Keratinocyte (primary cell): ENCODE measurements around the gene KIAA0586. TPM values are rescaled to one million over a fixed set of nuclear protein-coding genes. Genes with fewer than 3 reads are reported as not detected.

Experiments
- DNase-seq: peaks from one replicate; pipeline ENCODE4 v3.0.0-alpha.2; 2011; ENCODE audit warnings: low read depth, missing footprints, low spot score
- FAIRE-seq: peaks from 2 replicates; lab custom pipeline; 2011; peaks lifted over from hg19 to GRCh38; lab: Jason Lieb, UNC
- H2AFZ ChIP-seq: 2 replicates; pipeline ENCODE4 v1.6.0; 2012; ENCODE audit warnings: low read length, control low read depth, inconsistent platforms; ENCODE audit not compliant: control insufficient read depth
- H3K27ac ChIP-seq: 2 replicates; pipeline ENCODE4 v1.5.1; 2011; ENCODE audit warnings: low read length; ENCODE audit not compliant: control insufficient read depth, insufficient read depth
- H3K27me3 ChIP-seq: 3 replicates; pipeline ENCODE4 v1.6.0; 2011; ENCODE audit warnings: low read length; ENCODE audit not compliant: control insufficient read depth, insufficient read depth; ENCODE audit errors: extremely low read depth
- H3K36me3 ChIP-seq, 2 experiments: 2 replicates in 1 of 2; 3 replicates in 1 of 2; pipeline ENCODE4 v1.5.1; 2011; ENCODE audit warnings: low read length in 2 of 2, mild to moderate bottlenecking in 1 of 2; ENCODE audit not compliant: control insufficient read depth in 2 of 2, insufficient read depth in 2 of 2; ENCODE audit errors: extremely low read depth in 1 of 2
- H3K4me1 ChIP-seq: 3 replicates; pipeline ENCODE4 v1.5.1; 2011; ENCODE audit warnings: low read length; ENCODE audit not compliant: control insufficient read depth, insufficient read depth; ENCODE audit errors: extremely low read depth
- H3K4me2 ChIP-seq: 3 replicates; pipeline ENCODE4 v1.6.0; 2011; ENCODE audit warnings: low read depth, low read length; ENCODE audit not compliant: control insufficient read depth, insufficient read depth; ENCODE audit errors: extremely low read depth
- H3K4me3 ChIP-seq, 3 experiments: fragments of 200-600 bp in 1 of 3; sonication (generic) in 1 of 3; 2 replicates in 2 of 3; 3 replicates in 1 of 3; pipeline ENCODE4 v1.5.1; 2011 to 2016; ENCODE audit warnings: low read length in 3 of 3, mild to moderate bottlenecking in 3 of 3, control low read depth in 2 of 3, inconsistent platforms in 1 of 3, low read depth in 1 of 3, mixed read lengths in 1 of 3, mixed run types in 1 of 3, moderate library complexity in 1 of 3; ENCODE audit not compliant: control insufficient read depth in 2 of 3, insufficient read depth in 2 of 3; ENCODE audit errors: extremely low read depth in 1 of 3
- H3K79me2 ChIP-seq: 2 replicates; pipeline ENCODE4 v1.6.0; 2012; ENCODE audit warnings: low read length; ENCODE audit not compliant: control insufficient read depth, insufficient read depth
- H3K9ac ChIP-seq: 3 replicates; pipeline ENCODE4 v1.6.0; 2011; ENCODE audit warnings: low read length; ENCODE audit not compliant: control insufficient read depth, insufficient read depth; ENCODE audit errors: extremely low read depth
- H3K9me1 ChIP-seq: 3 replicates; pipeline ENCODE4 v1.6.0; 2011; ENCODE audit warnings: low read length; ENCODE audit not compliant: control insufficient read depth, insufficient read depth; ENCODE audit errors: extremely low read depth
- H3K9me3 ChIP-seq: 2 replicates; pipeline ENCODE4 v1.5.1; 2012; ENCODE audit warnings: low read depth, low read length; ENCODE audit not compliant: control insufficient read depth
- H4K20me1 ChIP-seq: 3 replicates; pipeline ENCODE4 v1.6.0; 2011; ENCODE audit warnings: low read length; ENCODE audit not compliant: control insufficient read depth, insufficient read depth; ENCODE audit errors: extremely low read depth
- EZH2 ChIP-seq: IDR thresholded peaks from one replicate; pipeline ENCODE4 v1.6.1; 2012; ENCODE audit warnings: inconsistent platforms, mild to moderate bottlenecking, low read length, moderate library complexity
- dilution Hi-C: fragments of 300-500 bp; cut with MboI; formaldehyde crosslinking; loops from one replicate; pipeline ENCODE4 v1.7.0; 2020; ENCODE audit warnings: low sequenced_read_pairs; ENCODE audit not compliant: extremely low pct_ligation_motif_present
- polyA plus RNA-seq, 5 experiments: library from polyadenylated mRNA; depleted of rRNA in 3 of 5; stranded (reverse) in 3 of 5; stranded (forward) in 1 of 5; unstranded in 1 of 5; fragments of >200 nt; gene quantifications; 1 replicate in 1 of 5; 2 replicates in 3 of 5; 3 replicates in 1 of 5; pipeline versions ENCODE4 v1.2.1 to v1.2.3, GENCODE V29; 2011 to 2012; ENCODE audit warnings: missing spikeins in 2 of 5, low read depth in 1 of 5, low replicate concordance in 1 of 5
- TF ChIP-seq, protein P1 (sequence below), 3 experiments: IDR thresholded peaks in 1 of 3; conservative IDR thresholded peaks in 1 of 3; optimal IDR thresholded peaks in 1 of 3; 2 replicates in 2 of 3; 3 replicates in 1 of 3; pipeline versions ENCODE3 to v1.5.1; 2011; ENCODE audit warnings: low read length in 3 of 3, mild to moderate bottlenecking in 3 of 3, moderate library complexity in 2 of 3, control low read depth in 1 of 3, inconsistent platforms in 1 of 3; ENCODE audit not compliant: insufficient read depth in 2 of 3; ENCODE audit errors: extremely low read depth in 1 of 3

KIAA0586 gene
- polyA plus RNA-seq, 1 donor (not counting 4 experiments of a cell fraction or from before 2014, with no cell fraction given): 12.4 TPM

DNA sequence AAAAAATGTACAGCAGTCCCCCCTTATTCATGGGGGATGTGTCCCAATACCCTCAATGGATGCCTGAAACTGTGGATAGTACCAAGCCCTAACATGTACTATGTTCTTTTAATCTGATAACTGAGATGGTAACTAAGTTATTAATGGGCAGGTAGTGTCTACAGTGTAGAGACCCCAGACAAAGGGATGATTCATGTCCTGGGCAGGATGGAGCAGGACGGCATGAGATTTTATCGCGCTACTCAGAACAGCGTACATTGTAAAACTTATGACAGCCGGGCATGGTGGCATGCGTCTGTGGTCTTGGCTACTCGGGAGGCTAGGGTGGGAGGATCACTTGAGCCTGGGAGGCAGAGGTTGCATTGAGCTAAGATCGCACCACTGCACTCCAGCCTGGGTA is 37.1 kb downstream of the KIAA0586 start:
- no peak for DNase-seq

DNA sequence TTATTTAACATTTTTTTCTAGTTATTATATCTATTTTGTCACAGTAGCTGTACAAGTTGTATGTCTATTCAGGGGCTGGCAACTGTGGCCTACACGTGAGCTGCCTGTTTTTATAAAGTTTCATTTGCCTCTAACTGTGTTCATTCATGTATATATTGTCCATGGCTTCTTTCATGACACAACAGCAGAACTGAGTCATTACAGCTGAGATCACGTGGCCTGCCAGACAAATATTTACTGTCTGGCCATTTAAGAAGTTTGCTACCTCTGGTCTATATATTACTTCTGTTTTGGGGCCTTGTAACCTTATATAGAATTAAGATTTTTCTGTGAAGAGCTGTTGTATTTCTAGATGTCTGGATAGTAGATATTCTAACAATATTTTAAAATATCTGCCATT is 37.9 kb downstream of the KIAA0586 start:
- Histone ChIP-seq H3K9me3 (no peaks in the 10 kb centered on the region), H3K79me2 (no peaks in the 10 kb centered on the region), H3K27me3 (no peaks in the 10 kb centered on the region), H3K4me1 (peaks cover 8% of the 10 kb centered on the region), H3K9ac (no peak overlapping the region), H3K4me3 (no peak overlapping the region), H4K20me1 (no peaks in the 10 kb centered on the region), H3K9me1 (no peaks in the 10 kb centered on the region), H2AFZ (no peak overlapping the region), H3K27ac (no peak overlapping the region), H3K4me2 (no peak overlapping the region), H3K36me3 (peaks cover 3% of the 10 kb centered on the region in 2 experiments)
- dilution Hi-C loops: no loop called here
- FAIRE-seq: no peak
- no peak for DNase-seq
- TF ChIP-seq EZH2: no peak
- TF ChIP-seq, protein P1, sequence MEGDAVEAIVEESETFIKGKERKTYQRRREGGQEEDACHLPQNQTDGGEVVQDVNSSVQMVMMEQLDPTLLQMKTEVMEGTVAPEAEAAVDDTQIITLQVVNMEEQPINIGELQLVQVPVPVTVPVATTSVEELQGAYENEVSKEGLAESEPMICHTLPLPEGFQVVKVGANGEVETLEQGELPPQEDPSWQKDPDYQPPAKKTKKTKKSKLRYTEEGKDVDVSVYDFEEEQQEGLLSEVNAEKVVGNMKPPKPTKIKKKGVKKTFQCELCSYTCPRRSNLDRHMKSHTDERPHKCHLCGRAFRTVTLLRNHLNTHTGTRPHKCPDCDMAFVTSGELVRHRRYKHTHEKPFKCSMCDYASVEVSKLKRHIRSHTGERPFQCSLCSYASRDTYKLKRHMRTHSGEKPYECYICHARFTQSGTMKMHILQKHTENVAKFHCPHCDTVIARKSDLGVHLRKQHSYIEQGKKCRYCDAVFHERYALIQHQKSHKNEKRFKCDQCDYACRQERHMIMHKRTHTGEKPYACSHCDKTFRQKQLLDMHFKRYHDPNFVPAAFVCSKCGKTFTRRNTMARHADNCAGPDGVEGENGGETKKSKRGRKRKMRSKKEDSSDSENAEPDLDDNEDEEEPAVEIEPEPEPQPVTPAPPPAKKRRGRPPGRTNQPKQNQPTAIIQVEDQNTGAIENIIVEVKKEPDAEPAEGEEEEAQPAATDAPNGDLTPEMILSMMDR (optimal IDR thresholded peaks at IDR 0.05 in 1 of 3, IDR thresholded peaks at IDR 0.05 in 1 of 3, conservative IDR thresholded peaks at IDR 0.05 in 1 of 3; ENCODE audit: extremely low read depth in 1 of 3, insufficient read depth in 2 of 3, low read length in 3 of 3): no peak

More for the DNA sequence above, 37.1 kb downstream of the KIAA0586 start:
- Histone ChIP-seq H3K27ac (peak overlapping the region; percentile 35), H3K36me3 (peaks cover 3% of the 10 kb centered on the region in 2 experiments), H3K9me1 (no peaks in the 10 kb centered on the region), H2AFZ (no peak overlapping the region), H3K9ac (no peak overlapping the region), H4K20me1 (no peaks in the 10 kb centered on the region), H3K79me2 (no peaks in the 10 kb centered on the region), H3K4me3 (no peak overlapping the region), H3K9me3 (no peaks in the 10 kb centered on the region), H3K27me3 (no peaks in the 10 kb centered on the region), H3K4me2 (no peak overlapping the region), H3K4me1 (peaks cover 8% of the 10 kb centered on the region)
- no peak for TF ChIP-seq EZH2
- TF ChIP-seq, protein P1 (optimal IDR thresholded peaks at IDR 0.05 in 1 of 3, IDR thresholded peaks at IDR 0.05 in 1 of 3, conservative IDR thresholded peaks at IDR 0.05 in 1 of 3; ENCODE audit: extremely low read depth in 1 of 3, insufficient read depth in 2 of 3, low read length in 3 of 3): no peak
- dilution Hi-C loops: no loop called here
- peak; percentile 32 for FAIRE-seq
